Measurements from ENCODE around the gene RAB40AL.

DNA sequence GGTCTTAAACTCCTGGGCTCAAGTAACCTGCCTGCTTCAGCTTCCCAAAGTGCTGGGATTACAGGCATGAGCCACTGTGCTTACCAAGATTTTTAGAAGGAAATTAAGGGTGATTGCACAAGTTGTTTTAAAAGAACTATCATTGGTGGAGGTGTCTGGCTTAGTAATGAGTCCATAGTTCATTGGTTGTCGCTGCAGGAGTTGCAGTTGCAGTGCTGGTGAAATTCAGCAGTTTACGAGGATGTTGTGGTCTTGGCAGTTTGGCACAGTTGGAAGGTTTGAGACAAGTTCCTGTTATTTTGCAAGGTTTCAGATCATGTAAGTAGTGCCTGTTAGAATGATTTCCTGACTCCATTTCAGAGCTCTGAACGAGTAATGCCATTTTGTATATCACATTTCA, 48.1 kb downstream of the RAB40AL start:
- TF ChIP-seq, protein P1, sequence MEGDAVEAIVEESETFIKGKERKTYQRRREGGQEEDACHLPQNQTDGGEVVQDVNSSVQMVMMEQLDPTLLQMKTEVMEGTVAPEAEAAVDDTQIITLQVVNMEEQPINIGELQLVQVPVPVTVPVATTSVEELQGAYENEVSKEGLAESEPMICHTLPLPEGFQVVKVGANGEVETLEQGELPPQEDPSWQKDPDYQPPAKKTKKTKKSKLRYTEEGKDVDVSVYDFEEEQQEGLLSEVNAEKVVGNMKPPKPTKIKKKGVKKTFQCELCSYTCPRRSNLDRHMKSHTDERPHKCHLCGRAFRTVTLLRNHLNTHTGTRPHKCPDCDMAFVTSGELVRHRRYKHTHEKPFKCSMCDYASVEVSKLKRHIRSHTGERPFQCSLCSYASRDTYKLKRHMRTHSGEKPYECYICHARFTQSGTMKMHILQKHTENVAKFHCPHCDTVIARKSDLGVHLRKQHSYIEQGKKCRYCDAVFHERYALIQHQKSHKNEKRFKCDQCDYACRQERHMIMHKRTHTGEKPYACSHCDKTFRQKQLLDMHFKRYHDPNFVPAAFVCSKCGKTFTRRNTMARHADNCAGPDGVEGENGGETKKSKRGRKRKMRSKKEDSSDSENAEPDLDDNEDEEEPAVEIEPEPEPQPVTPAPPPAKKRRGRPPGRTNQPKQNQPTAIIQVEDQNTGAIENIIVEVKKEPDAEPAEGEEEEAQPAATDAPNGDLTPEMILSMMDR (IDR thresholded peaks at IDR 0.05) = no peak
- TF ChIP-seq EP300 (IDR thresholded peaks at IDR 0.05; ENCODE audit: low read depth) = no peak
